SK-N-SH treated with all-trans-retinoic acid at 6 μM for 48 hours (cell line): ENCODE results near the gene ARHGAP30.

Experiments used
- BACH2 ChIP-seq: fragments of 250-450 bp; sonication (Bioruptor Pico); IDR thresholded peaks from 2 replicates; pipeline ENCODE4 v1.9.0; 2021; ENCODE audit warnings: mild to moderate bottlenecking, borderline replicate concordance
- CREB5 ChIP-seq: fragments of 250-450 bp; sonication (Bioruptor Pico); IDR thresholded peaks from 2 replicates; pipeline ENCODE4 v1.5.1; 2020; ENCODE audit warnings: low read depth, mild to moderate bottlenecking, moderate library complexity
- CSDC2 ChIP-seq: fragments of 250-450 bp; sonication (Bioruptor Pico); IDR thresholded peaks from 2 replicates; pipeline ENCODE4 v1.5.0; 2020; ENCODE audit warnings: mild to moderate bottlenecking, moderate library complexity
- ISL1 ChIP-seq: fragments of 250-450 bp; sonication (Bioruptor Pico); IDR thresholded peaks from 2 replicates; pipeline ENCODE4 v2.1.2; 2022; ENCODE audit warnings: mild to moderate bottlenecking, moderate library complexity
- OSR1 ChIP-seq: fragments of 250-450 bp; sonication (Bioruptor Pico); IDR thresholded peaks from 2 replicates; pipeline ENCODE4 v1.8.0; 2022; ENCODE audit warnings: moderate library complexity, mild to moderate bottlenecking, inconsistent platforms
- PPARA ChIP-seq: fragments of 250-450 bp; sonication (Bioruptor Pico); IDR thresholded peaks from 2 replicates; pipeline ENCODE4 v1.5.0; 2020; ENCODE audit warnings: mild to moderate bottlenecking, borderline replicate concordance
- RARB ChIP-seq: fragments of 250-450 bp; sonication (Bioruptor Pico); IDR thresholded peaks from 2 replicates; pipeline ENCODE4 v1.8.0; 2021; ENCODE audit warnings: mild to moderate bottlenecking, moderate library complexity
- TCF4 ChIP-seq: fragments of 250-450 bp; sonication (Bioruptor Pico); IDR thresholded peaks from 2 replicates; pipeline ENCODE4 v1.8.0; 2021; ENCODE audit warnings: mild to moderate bottlenecking, moderate library complexity, borderline replicate concordance
- ZC3H10 ChIP-seq: fragments of 250-450 bp; sonication (Bioruptor Pico); IDR thresholded peaks from 2 replicates; pipeline ENCODE4 v1.5.1; 2021; ENCODE audit warnings: mild to moderate bottlenecking, moderate library complexity
- ZFP3 ChIP-seq: fragments of 250-450 bp; sonication (Bioruptor Pico); IDR thresholded peaks from 2 replicates; pipeline ENCODE4 v1.5.0; 2020; ENCODE audit warnings: mild to moderate bottlenecking, moderate library complexity
- ZFP30 ChIP-seq: fragments of 450-650 bp; formaldehyde crosslinking; IDR thresholded peaks from 2 replicates; pipeline ENCODE4 v1.5.0; 2022; ENCODE audit warnings: mild to moderate bottlenecking, moderate library complexity

- TF ChIP-seq RARB (no peak), ZFP30 (CRISPR knock-in tag) (no peak), ISL1 (CRISPR knock-in tag) (no peak), CREB5 (CRISPR knock-in tag) (no peak), TCF4 (CRISPR knock-in tag) (no peak), PPARA (CRISPR knock-in tag) (no peak), CSDC2 (no peak), ZFP3 (CRISPR knock-in tag) (no peak), OSR1 (CRISPR knock-in tag) (no peak), BACH2 (CRISPR knock-in tag) (no peak), ZC3H10 (CRISPR knock-in tag) (no peak)
Observed at GRCh38 chr1:161006563-161006962, 63.1 kb downstream of the ARHGAP30 start.
